GM21367 (cell line): ENCODE measurements around the gene ACOX2.

Experiments used
- ATAC-seq: cut with Tn5 transposase; IDR thresholded peaks from one replicate; pipeline ENCODE4 v1.9.1; 2021; ENCODE audit not compliant: unreplicated experiment

The ACOX2 gene

DNA sequence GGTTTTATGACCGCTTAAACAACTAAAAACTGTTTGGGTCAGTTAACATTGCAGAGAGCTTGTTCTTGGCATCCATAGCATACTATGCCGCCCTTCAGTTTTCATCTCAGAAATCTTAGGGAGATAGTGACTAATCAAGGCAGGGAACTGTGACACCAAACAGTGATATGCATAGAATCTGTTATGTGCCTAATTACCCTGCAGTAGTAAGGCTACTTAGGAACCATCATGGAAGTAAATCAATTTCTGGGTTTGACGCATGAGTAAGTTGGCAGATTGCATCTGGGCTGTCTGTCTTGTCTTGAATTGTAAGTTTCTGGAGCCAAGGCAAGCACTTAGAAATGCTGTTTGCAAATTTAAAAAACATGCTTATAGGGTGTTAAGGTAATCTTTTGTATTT, 22.6 kb downstream of the ACOX2 start:
- no peak for ATAC-seq

DNA sequence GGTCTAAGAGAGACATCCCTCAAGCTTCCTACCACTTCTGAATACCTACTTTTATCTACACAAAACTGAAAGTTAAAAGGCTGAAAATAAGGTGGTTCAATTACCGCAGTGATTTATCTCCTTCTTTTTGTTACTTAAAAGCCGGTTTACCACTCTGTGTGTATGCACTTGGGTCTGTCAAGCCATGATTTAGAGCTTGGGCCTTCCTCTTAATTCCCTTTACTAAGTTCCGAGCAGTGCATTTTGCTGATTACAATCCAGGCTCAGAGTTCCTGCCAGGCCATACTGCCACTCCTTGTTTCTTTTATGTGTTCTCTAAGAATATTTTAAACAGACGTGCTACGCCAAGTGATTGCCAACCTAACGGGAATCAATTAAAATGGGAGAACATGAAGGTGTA, 28.6 kb downstream of the ACOX2 start:
- ATAC-seq, result no peak

DNA sequence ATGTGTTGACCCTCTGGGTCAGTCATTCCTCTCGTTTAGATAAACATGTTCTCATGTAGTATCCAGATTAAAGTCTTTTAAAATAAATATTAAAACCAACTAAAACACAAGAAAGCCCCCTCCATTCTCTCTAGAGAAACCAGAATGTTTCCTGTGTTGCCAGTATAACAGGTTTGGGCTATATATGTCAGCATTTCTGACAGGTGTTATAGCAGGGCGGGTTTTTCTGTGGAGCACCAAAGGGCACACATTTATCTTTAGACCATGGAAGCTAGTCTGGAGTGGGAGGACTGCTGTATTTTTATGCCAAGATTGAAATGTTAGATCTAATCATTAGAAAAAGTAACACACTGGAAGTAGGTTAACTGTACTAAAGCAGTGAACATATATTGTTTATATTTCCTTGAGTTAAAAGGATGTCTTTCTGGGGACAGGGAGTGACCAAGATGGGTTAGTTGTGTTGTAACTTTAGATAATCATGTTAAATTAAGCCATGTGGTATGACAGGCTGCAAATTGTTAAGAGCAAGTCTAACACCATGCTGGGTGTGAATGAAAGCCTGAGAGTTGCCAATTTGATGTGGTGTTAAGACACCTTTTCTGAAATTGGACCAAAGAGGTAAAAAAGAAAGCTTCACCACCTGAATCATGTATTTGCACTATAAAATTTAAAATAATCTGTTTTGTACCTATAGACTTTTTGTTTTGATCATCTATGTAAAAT, 29.5 kb downstream of the ACOX2 start:
- ATAC-seq, result no peak

DNA sequence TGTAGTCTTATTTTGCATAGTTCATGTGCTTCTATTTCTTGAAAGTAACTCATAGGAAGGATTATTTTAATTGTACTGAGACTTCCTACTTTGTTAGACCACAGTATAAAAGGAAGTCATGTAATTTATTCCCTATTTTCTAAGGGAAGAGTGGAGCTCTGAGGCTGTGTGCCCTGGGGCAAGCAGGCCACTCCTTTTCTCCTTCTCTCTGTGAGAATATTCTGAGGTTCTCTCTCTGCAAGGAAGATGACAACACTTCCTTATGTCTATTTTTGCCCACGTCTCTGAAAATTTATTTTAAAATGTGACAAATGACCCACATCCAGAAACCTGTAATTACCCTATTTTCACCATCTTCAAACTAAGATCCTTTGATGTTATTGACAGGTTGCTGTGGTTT, 34.1 kb downstream of the ACOX2 start:
- no peak for ATAC-seq

DNA sequence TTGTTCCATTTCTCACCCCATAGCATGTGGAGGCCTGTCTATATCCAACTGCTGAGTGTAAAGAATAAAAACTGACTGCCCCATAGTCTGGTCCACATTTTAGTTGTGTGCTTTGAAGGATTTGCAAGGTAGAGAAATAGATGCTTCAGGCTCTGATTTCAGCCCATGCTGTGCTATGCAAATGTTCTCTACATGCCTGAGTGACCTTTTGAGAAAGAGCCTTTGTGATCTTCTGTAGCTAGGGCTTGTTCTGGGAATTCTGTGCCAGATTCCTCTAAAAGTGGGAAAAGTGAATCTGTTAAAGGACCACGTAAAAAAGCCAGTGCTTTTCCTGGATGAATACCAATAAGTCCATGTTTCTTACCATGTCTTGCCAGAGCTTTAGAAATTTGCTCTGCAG, 39.9 kb downstream of the ACOX2 start:
- no peak for ATAC-seq

DNA sequence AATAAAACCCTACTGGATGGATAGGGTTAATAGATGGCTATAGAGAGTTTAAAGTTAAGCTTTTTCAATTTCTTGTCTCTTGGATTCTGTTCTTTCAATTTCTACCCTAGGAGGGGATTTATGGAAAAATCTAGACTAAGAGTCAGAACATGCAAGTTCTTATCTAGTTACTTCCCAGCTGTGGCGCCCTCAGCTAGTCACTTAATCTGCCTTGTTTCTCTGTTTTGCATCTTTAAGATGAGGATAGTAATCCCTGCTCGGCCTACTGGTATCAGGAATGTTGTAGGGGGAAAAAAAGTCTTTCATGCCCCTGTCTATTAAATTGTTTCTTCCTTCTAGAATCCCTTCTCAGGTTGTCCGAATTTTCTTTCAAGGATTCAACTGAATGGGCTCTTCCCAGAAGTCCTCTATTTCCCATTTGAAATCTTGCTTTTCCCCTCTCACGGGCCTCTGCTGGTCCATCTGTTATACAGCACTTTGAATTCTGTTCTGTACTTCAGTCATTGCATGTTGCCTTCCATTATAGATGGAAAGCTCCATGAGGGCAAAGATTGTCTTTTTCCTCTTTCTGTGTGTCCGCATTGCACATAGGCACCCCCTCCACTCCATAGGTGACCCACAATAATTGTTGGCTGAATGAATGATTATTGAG, 40.7 kb downstream of the ACOX2 start:
- ATAC-seq, result no peak

DNA sequence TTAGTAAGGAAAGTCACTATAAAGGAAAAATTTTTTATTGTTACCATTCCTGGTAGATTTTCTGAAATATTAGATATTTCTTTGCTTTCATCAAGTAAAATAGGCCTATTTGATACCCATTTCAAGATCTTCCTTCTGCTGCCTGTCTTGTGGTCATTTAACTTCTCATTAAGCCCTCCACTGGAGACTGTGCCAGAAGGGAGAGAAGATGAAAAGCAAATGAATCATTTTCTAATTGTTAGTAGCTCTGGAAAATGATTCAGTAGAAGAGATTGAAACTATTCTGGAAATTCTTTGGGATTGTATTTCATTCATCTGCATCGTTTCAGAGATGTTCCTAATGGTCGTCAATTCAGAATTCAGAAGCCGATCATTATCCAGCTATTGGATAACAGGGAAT, 41.9 kb downstream of the ACOX2 start:
- ATAC-seq, result no peak

DNA sequence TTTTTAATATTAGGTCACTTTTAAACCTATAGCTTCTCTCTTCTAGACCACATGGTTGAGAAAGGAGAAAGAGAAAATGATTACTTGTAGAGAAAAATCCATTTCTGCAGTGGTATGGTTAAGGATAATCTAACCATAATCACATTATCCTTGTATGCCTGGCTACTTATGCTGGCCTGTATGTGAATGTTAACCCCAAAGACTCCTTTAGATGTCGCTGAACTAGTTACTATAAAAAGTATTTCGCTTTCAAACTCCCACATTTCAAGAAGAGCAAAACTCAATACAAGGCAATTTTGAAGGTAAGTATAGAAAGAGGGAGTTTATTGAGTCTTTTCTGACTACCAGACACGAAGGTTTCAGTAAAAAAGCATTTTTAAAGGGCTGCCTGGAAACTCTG, 42.9 kb downstream of the ACOX2 start:
- no peak for ATAC-seq

DNA sequence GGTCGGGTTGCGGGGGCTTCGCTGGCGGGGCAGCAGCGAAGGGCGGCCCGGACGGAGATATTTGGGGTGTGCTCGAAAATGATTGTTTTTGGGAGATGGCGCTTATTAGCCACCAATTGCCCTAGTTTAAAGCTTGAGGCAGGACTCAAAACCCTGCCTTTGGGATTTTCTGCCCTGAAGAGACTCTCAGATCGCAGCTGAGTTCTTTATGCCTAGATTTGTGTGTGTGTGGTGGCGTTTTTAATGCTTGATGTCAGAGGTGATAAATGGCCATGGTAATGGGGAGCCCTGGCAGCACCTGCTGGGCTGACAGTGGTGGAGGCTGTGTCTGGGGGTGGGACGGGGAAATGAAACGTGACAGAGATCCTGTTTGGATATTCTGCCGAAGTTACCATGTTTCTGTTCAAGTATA, 44.5 kb downstream of the ACOX2 start:
- no peak for ATAC-seq

DNA sequence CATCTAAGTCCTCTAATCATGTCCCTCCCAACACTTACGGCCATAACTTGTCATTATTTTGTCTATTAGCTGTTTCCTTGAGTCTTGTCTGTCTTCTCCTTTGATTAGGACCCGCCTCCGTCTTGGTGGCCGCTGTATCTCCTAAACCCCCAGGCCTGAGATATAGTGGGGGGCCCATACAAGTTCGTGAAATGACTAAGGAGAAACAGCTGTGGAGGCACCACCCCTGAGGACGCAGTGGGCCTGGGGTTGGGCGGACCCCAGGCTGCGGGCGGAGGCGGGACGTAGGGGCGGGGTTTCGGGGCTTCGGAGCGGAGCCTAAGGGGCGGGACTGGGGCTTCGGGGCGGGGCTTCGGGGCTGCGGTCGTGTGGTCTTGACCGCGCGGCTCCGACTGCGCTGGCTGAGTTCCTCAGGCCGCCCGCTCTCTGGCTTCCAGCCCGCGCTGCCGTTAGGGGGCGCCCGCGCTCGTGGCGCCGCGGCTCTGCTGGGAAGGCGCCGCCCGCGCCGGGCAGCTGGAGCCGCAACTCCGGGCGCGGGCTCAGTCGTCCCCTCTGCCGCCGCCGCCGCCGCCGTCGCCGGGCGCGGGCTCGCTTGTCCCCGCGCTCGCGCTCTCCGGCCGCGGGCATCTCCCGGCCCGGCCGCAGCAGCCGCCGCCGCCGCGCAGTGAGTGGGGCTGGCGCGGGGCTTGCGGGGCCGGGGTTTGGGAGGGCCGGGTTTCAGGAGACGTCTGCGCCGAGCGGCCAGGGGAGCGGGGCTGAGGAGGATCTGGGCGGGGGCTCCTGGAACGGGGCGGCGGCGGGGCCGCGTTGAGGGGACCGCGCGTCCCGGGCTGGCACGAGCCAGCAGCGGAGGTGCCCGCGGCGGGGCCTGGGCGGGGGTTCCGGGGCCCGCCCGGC, 45.2 kb downstream of the ACOX2 start, which contains the start of gene KCTD6:
Gene KCTD6 (plus strand): TSS at position 591 of the 897 bp plus-strand sequence. CDS start 6,660 bp downstream, outside the sequence.
- ATAC-seq, result peak; percentile 92

DNA sequence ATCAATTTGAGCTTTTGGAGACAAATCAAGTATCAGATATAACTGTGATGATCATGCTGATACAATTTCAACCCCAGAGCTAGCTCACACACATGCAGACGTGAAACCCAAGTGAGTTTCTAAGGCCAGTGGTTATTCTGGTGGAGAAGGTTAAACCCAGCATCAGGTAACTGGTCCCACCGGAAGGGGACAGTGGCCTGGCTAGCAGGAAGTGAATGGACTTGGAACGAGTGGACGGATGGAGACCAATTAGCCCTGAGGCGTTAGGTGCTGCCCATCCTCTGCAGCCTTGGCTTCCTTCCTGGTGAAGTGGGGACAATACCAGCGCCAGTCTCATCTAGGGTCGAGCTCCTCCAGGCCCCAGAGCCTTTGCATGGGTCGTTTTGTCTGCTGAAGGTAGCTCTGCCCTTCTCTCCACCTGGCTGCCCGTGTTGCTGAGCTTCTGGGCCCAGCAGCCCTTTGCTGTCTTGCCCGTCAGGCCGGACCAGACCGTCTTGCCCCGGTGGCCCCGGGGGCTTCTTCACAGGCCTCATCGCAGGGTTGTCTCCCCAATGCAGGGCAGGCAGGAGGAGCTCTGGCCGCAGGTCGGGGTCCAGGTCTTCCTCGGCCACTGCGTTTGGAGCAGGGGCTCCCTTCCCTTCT, 46.0 kb downstream of the ACOX2 start:
- ATAC-seq, result no peak

DNA sequence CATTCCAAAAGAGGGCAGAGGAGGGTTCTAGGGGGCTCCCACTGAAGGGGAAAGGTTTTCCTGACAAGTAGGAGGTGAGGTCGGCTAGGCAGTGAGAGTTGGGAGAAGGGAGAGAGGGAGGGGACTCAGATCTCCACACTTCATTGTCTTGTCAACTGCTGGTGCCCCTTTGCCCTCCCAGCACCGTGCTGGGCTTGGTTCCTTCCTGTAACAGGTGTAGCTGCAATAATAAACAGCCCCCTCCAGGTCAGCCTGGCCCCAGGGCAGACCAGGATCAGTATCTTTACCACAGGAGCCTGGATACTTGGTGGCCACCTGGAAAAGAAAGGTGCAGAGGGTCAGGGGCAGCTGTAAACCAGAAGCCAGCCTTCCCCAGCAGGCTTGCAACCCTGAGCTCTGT, 48.0 kb downstream of the ACOX2 start:
- no peak for ATAC-seq

DNA sequence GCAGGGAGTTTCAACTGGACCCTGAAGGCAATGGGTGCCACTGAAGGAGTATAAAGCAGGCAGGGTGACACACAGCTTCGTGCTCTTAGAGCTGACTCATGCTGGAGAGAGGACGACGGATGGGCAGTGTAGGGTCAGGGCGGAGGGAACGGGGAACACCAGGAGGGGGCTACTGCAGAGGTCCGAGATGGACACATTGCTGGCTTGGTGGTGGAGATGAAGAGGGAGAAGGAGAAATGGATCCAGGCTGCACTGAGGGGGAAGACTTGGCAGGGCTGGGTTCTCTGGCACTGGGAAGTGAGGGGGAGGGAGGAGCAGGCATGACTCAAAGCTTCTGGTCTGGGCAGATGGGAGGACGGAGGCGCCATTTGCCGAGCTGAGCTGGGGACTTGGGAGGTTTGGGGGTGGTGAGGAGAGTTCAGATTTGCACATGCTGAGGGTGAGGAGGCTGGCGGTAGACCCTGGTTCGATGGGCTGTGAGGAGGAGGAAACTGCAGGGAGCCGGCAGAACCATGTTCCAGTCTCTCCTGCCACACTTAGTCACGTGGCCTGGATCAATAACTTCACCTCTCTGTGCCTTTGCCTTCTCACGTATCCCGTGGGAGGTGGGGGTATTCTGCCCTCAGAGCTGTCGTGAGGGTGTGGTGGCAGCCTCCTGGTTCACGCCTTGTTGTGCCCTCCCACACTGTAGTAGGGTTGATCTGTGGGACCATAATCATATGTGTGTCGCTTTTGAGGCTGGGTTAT, 49.7 kb downstream of the ACOX2 start:
- ATAC-seq, result no peak

DNA sequence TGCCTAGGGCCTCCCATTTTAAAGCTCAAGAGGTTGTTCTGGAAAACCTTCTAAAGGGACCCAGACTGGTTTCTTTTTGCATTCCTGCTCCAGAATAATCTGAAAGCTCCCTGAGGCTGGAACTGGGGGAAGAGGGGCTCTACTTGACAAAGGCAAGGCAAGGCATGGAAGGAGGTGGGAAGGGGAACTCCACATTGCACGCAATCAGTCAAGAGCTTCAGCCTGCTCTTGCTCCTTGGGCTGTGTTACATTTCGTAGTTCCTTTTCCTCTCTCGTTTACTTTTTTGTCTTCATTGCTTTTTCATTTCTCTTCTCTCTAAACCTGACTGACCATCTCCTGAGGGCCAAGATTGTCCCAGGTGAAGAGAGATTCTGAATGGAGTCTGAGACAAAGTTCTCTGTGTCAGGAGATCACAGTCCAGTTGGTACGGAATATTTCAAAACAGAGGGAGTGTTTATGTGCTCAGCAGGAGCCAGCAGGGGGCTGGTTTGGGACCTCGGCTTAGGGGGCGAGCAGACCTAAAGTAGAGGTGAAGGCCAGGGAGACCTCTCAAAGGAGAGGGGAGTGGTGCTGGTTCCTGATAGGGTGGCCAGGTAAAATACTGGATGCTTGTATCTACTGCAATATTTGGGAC, 51.1 kb downstream of the ACOX2 start:
- no peak for ATAC-seq

DNA sequence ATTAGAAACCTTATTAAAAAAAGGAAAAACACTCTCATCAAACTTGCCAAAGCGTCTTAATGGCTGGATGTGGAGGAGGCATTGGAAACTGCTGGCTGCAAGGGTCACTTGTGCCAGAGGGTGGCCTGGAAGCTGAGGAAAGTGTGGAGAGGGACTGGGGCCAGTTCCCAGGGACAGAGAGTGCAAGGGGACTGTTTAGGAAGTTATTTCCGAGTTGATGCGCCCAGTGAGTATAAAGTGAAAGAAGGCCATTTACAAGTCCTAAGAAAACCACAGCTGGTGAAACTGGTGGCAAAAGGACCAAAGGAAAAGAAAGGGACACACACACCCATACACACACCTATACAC, 52.3 kb downstream of the ACOX2 start:
- ATAC-seq, result no peak

DNA sequence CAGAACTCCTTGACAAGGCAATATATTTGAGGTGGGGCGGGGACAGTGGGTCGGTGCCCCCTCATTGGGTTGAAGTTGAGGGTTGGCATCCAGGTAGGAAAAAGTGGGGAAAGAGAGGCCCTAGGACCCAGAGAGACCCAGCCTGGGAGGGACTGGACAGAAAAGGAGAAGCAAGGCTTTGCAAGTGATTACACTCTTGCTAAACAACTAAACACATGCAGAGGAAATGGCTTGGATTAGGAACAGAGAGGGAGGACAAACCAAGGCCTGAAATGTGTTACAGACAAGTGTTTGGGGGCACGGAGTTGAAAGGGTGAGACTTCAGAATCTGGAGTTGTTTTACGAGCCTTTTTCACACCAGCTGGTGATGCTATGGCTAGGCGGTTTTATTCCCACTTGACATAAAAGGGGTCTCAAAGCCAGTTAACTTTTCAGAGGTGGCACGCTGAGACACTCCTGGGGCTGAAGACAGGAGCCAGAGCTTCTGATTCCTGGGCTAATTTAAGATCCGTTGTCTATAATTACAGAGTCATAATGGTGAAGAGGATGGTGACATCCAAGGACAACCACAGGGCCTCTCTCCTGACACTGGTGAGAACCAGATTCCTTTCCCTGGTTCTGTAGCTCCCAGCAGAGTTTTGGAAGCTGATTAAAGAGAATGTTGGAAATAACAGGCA, 52.8 kb downstream of the ACOX2 start:
- ATAC-seq, result no peak

DNA sequence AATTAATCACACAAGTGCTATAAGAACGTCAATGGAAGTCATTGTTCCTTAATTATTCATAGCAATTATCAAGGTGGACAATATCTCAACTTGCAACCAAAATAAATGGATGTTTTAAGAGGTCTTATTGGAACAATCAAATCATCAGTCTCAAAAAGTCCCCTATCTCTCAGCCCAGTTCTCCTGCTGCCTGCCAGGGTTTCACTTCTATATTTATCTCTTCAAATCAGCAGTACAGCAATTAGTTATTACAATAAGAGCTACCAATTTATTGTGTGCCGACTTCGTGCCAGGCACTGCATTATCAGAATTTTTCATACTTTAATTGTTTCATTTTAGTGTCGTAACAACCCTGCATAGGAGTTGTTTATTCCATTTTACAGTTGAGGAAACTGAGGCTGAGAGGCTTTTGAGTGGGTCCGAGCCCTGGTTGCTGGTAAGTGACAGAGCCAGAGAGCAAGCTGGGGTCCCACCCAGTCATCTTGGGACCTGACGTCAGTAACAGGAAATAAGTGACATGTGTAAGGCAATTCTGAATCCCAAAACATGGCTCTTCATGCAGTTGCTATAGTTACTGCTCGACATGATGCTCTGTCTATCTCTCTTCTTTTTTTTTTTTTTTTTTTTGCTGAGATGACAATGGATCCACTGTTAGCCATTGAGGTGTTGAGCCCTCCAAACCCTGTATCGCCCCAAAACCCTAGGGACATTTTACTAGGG, 53.9 kb downstream of the ACOX2 start:
- ATAC-seq, result no peak

DNA sequence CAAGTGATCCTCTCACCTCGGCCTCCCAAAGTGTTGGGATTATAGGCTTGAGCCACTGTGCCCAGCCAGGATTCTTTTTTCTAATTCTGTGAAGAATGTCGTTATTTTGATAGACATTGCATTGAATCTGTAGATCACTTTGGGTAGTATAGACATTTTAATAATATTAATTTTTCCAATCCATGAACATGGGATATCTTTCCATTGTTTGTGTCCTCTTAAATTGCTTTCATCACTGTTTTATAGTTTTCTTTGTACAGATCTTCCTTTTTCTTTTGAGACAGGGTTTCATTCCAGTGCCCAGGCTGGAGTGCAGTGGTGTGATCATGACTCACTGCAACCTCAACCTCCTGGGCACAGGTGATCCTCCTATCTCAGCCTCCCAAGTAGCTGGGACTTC, 56.7 kb downstream of the ACOX2 start:
- no peak for ATAC-seq

DNA sequence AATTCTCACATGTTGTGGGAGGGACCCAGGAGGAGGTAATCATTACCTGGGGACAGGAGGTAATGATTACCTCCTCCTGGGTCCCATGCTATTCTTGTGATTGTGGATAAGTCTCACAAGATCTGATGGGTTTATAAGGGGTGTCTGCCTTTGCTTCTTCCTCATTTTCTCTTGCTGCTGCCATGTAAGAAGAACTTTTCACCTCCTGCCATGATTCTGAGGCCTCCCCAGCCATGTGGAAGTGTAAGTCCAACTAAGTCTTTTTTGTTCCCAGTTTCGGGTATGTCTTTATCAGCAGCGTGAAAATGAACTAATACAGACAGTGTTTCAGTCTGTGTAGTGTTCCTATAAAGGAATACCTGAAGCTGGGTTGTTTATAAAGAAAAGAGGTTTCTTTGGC, 58.2 kb downstream of the ACOX2 start:
- ATAC-seq, result no peak
